C4-2B (cell line): ENCODE data around the gene ISX.

Experiments used
- H3K27ac ChIP-seq: fragments of 450-650 bp; 2 replicates; pipeline ENCODE4 v1.5.1; 2017
- CTCF ChIP-seq: fragments of 450-650 bp; conservative IDR thresholded peaks from 2 replicates; pipeline ENCODE4 v1.5.1; 2017; ENCODE audit warnings: mild to moderate bottlenecking
- ZFX ChIP-seq: fragments of 450-650 bp; IDR thresholded peaks from 2 replicates; pipeline ENCODE4 v1.6.1; 2017

ISX gene

GRCh38 chr22:35054064-35054463 lies 11.9 kb upstream of the ISX start:
- no peak overlapping the region for H3K27ac ChIP-seq
- no peak for TF ChIP-seq ZFX
- TF ChIP-seq CTCF = no peak

- TF ChIP-seq ZFX (no peak), CTCF (no peak)
- no peak overlapping the region for H3K27ac ChIP-seq
Observed at GRCh38 chr22:35056486-35056885, 9.5 kb upstream of the ISX start.

GRCh38 chr22:35057155-35057554 lies 8.8 kb upstream of the ISX start:
- TF ChIP-seq ZFX (no peak), CTCF (no peak)
- H3K27ac ChIP-seq = no peak overlapping the region

GRCh38 chr22:35059632-35060031 lies 6.3 kb upstream of the ISX start:
- no peak for TF ChIP-seq CTCF
- no peak for TF ChIP-seq ZFX
- H3K27ac ChIP-seq = no peak overlapping the region

GRCh38 chr22:35064664-35065063 lies 1.3 kb upstream of the ISX start:
- H3K27ac ChIP-seq = peak overlapping the region; percentile 84

GRCh38 chr22:35065183-35065582 lies 775 bp upstream of the ISX start:
- TF ChIP-seq CTCF = no peak
- no peak for TF ChIP-seq ZFX
- H3K27ac ChIP-seq = peak overlapping the region; percentile 84

More at GRCh38 chr22:35064664-35065063, 1.3 kb upstream of the ISX start:
- TF ChIP-seq CTCF = no peak
- no peak for TF ChIP-seq ZFX

GRCh38 chr22:35066768-35067167 lies 810 bp downstream of the ISX start:
- peak overlapping the region; percentile 84 for H3K27ac ChIP-seq
- TF ChIP-seq CTCF = no peak
- TF ChIP-seq ZFX = no peak
